Right lobe of liver (tissue), 6 donors: ENCODE results near the gene PLEKHG4B. TPM values are rescaled to one million over a fixed set of nuclear protein-coding genes. Genes with fewer than 3 reads are reported as not detected.
"Not testable (repeated sequence)": the region's sequence is repeated elsewhere in the genome, so short reads cannot be mapped to it uniquely, and the experiment has no call there.

Experiments
- ATAC-seq, 4 donors: fragments of 200-7000 bp; cut with Tn5 transposase; one replicate each; pipeline ENCODE4 v1.9.1; 2020; ENCODE audit warnings: mild to moderate bottlenecking in 4 of 4, moderate library complexity in 4 of 4
- DNase-seq, 3 donors: peaks; one replicate each; pipeline ENCODE4 v3.0.0-alpha.2; 2020
- H3K27ac ChIP-seq, 3 donors: fragments of 200-600 bp; one replicate each; pipeline ENCODE4 v1.8.0; 2022
- H3K27me3 ChIP-seq, 2 donors: fragments of 200-600 bp; one replicate each; pipeline ENCODE4 v1.8.0; 2022
- H3K36me3 ChIP-seq, 4 donors: fragments of 200-600 bp; sonication (generic) in 1 of 4; one replicate each; pipeline versions ENCODE4 v1.5.1 to v1.8.0; 2017 to 2022; ENCODE audit warnings: control low read depth in 1 of 4
- H3K4me1 ChIP-seq, 4 donors: fragments of 200-600 bp; sonication (generic) in 1 of 4; one replicate each; pipeline versions ENCODE4 v1.5.1 to v1.8.0; 2017 to 2022; ENCODE audit warnings: control low read depth in 1 of 4
- H3K4me3 ChIP-seq, 3 donors: fragments of 200-600 bp; one replicate each; pipeline ENCODE4 v1.8.0; 2022
- H3K9me3 ChIP-seq, 4 donors: fragments of 200-600 bp; sonication (generic) in 1 of 4; one replicate each; pipeline versions ENCODE4 v1.5.1 to v1.8.0; 2017 to 2022; ENCODE audit warnings: control low read depth in 1 of 4
- CTCF ChIP-seq, 4 donors: fragments of 200-600 bp in 3 of 4; fragments of 450-650 bp in 1 of 4; IDR thresholded peaks; one replicate each; pipeline versions ENCODE4 v1.5.1 to v1.8.0; 2016 to 2022; ENCODE audit warnings: antibody characterized with exemption in 4 of 4, mild to moderate bottlenecking in 2 of 4
- POLR2A ChIP-seq: fragments of 450-650 bp; IDR thresholded peaks from one replicate; pipeline ENCODE4 v1.6.1; 2017; ENCODE audit warnings: antibody characterized with exemption, mild to moderate bottlenecking
- WGBS: methylation state at CpG from one replicate; pipeline ENCODE4 v1.1.6; 2018; ENCODE audit warnings: low coverage, low lambda C conversion rate; ENCODE audit not compliant: insufficient coverage; ENCODE audit errors: missing lambda C conversion rate; 5-methylcytosine and 5-hydroxymethylcytosine counted together
- intact Hi-C, 2 donors: fragments of 100-400 bp; cut with DNase I; formaldehyde crosslinking; loops; one replicate each; pipeline versions ENCODE4 v1.11.2 to v1.14.1; 2022
- total RNA-seq, 6 experiments: library from RNA; depleted of rRNA in 2 of 6; stranded (reverse); fragments of >200 nt in 2 of 6; fragmentation: NEBNext Ultra II Directional in 3 of 6; extraction: Animal tissue kit (Norgen Biotek cat#: 25700) in 3 of 6; gene quantifications; one replicate each; pipeline versions ENCODE4 v1.1.0 to v1.2.4, GENCODE V29; 2016 to 2023
- donor health status: DM: no; HTN: yes; CAD: no.
- donor health status: DM: no; HTN: no; CAD: no.
- donor health status: DM: no; HTN: no; CAD: no.
- donor health status: DM: no; HTN: yes; CAD: no.
- donor health status: DM: no; HTN: yes; CAD: no.

The PLEKHG4B gene
- total RNA-seq, 6 experiments from 2014 or later, result 0.13 to 0.18 TPM; not detected in 4

DNA sequence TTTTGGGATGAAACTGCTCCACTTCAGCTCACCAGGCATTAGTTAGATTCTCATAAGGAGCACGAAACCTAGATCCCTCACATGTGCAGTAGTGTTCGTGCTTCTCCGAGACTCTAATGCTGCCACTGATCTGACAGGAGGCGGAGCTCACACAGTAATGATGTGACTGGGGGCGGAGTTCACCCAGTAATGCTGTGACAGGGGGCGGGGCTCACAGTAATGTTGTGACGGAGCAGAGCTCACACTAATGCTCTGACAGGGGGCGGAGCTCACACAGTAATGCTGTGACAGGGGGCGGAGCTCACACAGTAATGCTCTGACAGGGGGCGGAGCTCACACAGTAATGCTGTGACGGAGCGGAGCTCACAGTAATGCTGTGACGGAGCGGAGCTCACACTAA lies 72.3 kb downstream of the PLEKHG4B start:
- TF ChIP-seq CTCF (IDR thresholded peaks at IDR 0.05) (no peak), POLR2A (no peak)
- no peak overlapping the region for H3K4me3 ChIP-seq
- no peaks in the 10 kb centered on the region for H3K4me1 ChIP-seq
- intact Hi-C loops, result no loop called here
- DNase-seq (no peak), ATAC-seq (no peak)
- H3K9me3 ChIP-seq, result no peaks in the 10 kb centered on the region
- 59% methylated on average over 9 of the region's 14 CpGs for WGBS
- no peaks in the 10 kb centered on the region for H3K36me3 ChIP-seq
- H3K27me3 ChIP-seq, result no peaks in the 10 kb centered on the region
- H3K27ac ChIP-seq, result no peak overlapping the region

GRCh38 chr5:164783-165182 lies 72.8 kb downstream of the PLEKHG4B start:
- DNase-seq, intact Hi-C loops: not testable (repeated sequence)
- 97% methylated on average over 5 of the region's 25 CpGs for WGBS

DNA sequence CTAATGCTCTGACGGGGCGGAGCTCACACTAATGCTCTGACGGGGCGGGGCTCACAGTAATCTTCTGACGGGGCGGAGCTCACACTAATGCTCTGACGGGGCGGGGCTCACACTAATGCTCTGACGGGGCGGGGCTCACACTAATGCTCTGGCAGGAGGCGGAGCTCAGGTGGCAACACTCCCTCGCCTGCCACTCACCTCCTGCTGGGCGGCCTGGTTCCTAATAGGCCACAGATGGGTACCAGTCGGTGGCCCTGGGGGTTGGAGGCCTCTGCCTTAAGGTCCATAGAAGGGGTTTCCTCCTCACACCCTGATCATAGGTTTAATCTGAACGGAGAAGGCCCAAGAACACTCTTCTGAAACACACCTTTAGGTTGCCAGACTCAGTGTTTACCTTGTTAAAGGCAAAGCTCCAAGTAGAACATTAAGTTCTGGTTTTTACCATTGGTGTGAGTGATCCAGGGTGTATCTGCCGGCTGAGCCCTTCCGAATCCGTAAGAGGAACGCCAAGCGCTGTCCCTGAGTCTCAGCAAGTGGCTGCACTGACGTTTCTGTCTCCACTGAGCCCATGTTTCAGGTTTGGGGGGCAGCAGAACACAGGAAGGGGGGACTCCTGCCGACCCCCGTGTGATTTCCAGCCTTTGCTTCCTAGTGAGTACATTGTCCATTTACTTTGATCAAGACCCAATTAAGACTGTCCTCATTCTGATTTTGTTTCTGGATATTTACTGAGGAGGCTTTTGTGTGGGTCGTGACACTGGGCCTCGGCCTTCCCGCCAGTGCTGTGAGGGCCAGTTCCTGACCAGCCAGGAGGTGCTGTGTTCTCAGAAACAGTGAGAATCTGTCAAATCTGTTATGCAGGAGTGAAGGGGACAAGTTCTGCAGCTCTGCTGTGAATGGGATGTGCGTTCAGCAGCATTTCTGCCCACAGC lies 74.7 kb downstream of the PLEKHG4B start:
- TF ChIP-seq CTCF (IDR thresholded peaks at IDR 0.05) (no peak), POLR2A (no peak)
- Histone ChIP-seq H3K4me1 (no peaks in the 10 kb centered on the region), H3K36me3 (no peaks in the 10 kb centered on the region), H3K27ac (no peak overlapping the region), H3K27me3 (no peaks in the 10 kb centered on the region), H3K4me3 (no peak overlapping the region), H3K9me3 (no peaks in the 10 kb centered on the region)
- peak in 2 of 3 donors; percentile 43 to 44 for DNase-seq
- WGBS, result 83% methylated on average over 8 of the region's 27 CpGs
- peak in 1 of 4 donors; percentile 31 for ATAC-seq
- intact Hi-C loops, result no loop called here

More at GRCh38 chr5:164783-165182, 72.8 kb downstream of the PLEKHG4B start:
- not testable (repeated sequence) for H3K27ac ChIP-seq, H3K9me3 ChIP-seq, ATAC-seq, H3K27me3 ChIP-seq, H3K4me1 ChIP-seq, H3K36me3 ChIP-seq, H3K4me3 ChIP-seq

- DNase-seq, result peak in 1 of 3 donors; percentile 35
- H3K36me3 ChIP-seq, result no peaks in the 10 kb centered on the region
- H3K4me3 ChIP-seq, result no peak overlapping the region
- no peaks in the 10 kb centered on the region for H3K4me1 ChIP-seq
- H3K27me3 ChIP-seq, result no peaks in the 10 kb centered on the region
- TF ChIP-seq CTCF (IDR thresholded peaks at IDR 0.05), result no peak
- no peak for TF ChIP-seq POLR2A
- 83% methylated on average over 1 of the region's 7 CpGs for WGBS
- no peaks in the 10 kb centered on the region for H3K9me3 ChIP-seq
- no peak for ATAC-seq
- intact Hi-C loops, result no loop called here
- no peak overlapping the region for H3K27ac ChIP-seq
Observed at GRCh38 chr5:167511-167910, 75.5 kb downstream of the PLEKHG4B start.

GRCh38 chr5:167982-168660 lies 76.2 kb downstream of the PLEKHG4B start:
- WGBS, result 44% methylated on average over 6 of the region's 18 CpGs
- Histone ChIP-seq H3K4me1 (no peaks in the 10 kb centered on the region), H3K27ac (no peak overlapping the region), H3K27me3 (no peaks in the 10 kb centered on the region), H3K36me3 (no peaks in the 10 kb centered on the region), H3K9me3 (no peaks in the 10 kb centered on the region), H3K4me3 (no peak overlapping the region)
- DNase-seq (peak in 2 of 3 donors; percentile 28 to 39), ATAC-seq (peak in 1 of 4 donors; percentile 6)
- intact Hi-C loops, result no loop called here
- TF ChIP-seq POLR2A (no peak), CTCF (IDR thresholded peaks at IDR 0.05) (no peak)
